Activated T-cell treated with anti-CD3 and anti-CD28 coated beads, Interleukin-2, amount 50 U/mL, for 24 hours (primary cell): ENCODE measurements around the gene FADS3.
A peak's percentile ranks its signal among the peaks of the same experiment; 100 is the strongest.

ENCODE experiments used
- DNase-seq: peaks from one replicate; pipeline ENCODE4 v3.0.0-alpha.2; 2020
- H3K27ac Mint-ChIP-seq: 2 replicates; pipeline ENCODE4 v1.8.0; 2020; ENCODE audit warnings: mild to moderate bottlenecking, mixed read lengths
- H3K27me3 Mint-ChIP-seq: 2 replicates; pipeline ENCODE4 v1.8.0; 2020; ENCODE audit warnings: mixed read lengths
- H3K36me3 Mint-ChIP-seq: 2 replicates; pipeline ENCODE4 v1.8.0; 2020; ENCODE audit warnings: low read depth, mixed read lengths
- H3K4me1 Mint-ChIP-seq: 2 replicates; pipeline ENCODE4 v1.8.0; 2020; ENCODE audit warnings: low read depth, mixed read lengths
- H3K4me3 Mint-ChIP-seq: 2 replicates; pipeline ENCODE4 v1.8.0; 2020; ENCODE audit warnings: mild to moderate bottlenecking, moderate library complexity, mixed read lengths
- H3K9me3 Mint-ChIP-seq: 2 replicates; pipeline ENCODE4 v1.8.0; 2020; ENCODE audit warnings: mixed read lengths

FADS3 gene

DNA sequence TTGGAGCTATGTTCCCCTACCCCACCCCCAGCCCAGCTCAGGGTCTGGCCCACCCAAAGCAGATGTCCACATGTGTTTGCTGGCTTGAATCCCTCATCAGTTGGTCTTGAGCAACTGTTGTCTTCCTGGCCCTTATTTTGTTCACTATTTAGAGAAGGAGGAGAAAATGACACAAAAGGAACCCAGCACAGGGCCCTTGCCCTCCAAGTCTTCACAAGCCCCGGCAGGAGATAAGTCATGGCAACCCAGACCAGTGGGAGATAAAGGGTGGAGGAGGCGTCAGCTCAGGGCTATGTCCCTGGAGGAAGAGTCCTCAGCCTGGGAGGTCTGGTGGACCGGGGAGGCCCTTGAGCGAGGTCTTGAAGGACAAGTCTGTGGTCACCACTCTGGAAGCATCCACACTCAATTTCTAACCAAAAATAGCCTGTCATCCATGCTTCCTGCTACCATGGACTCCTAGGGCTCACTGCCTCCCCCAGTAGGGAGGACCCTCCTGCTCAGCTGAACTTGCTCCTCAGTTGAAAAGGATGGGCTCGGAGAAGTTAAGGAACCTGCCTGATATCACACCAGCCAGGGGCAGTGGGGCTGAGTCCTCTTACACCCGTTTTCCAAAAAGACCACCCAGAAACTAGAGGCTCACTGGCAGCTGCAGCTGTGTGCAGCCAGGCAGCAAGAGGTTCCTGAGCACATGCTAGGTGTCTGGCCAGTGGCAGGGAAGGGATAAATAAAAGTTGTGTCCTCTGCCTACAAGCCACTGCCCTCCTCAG lies 27.8 kb upstream of the FADS3 start:
- H3K4me3 Mint-ChIP-seq: no peak overlapping the region
- no peak overlapping the region for H3K27ac Mint-ChIP-seq
- H3K36me3 Mint-ChIP-seq: no peaks in the 10 kb centered on the region
- peaks cover 6% of the 10 kb centered on the region for H3K4me1 Mint-ChIP-seq
- peaks cover 67% of the 10 kb centered on the region for H3K27me3 Mint-ChIP-seq
- DNase-seq: no peak
- no peaks in the 10 kb centered on the region for H3K9me3 Mint-ChIP-seq

DNA sequence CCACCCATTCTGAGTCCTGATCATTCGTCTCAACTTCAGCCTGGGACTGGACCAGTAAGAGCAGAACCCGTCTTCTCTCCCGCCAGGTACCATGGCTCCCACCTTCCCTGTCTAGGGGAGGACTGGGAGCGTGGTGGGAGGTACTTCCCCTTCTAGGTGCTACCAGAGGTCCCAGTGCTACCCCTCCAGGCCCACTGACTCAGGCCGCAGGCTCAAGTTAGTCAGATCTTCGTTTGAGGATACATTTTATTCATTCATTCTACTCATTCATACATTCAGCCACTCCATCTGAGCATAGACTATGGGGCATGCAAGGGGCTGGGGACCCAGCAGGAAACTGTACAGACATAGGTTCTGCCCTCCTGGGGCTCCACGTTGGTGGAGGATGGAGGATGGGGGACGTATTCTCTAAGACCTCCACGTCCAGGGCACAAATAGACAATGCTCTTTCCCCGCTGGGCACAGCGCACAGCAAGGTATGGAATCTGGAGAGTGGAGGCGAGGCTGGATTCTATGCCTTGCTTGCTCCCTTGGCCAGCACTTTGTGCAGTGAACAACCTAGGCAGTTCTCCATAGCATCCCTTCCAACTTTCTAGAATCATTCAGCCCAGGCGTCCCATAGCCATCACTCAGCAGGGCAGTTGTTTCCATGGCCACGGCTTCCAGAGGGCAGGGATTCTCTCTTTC lies 27.0 kb upstream of the FADS3 start:
- H3K36me3 Mint-ChIP-seq: no peaks in the 10 kb centered on the region
- no peak for DNase-seq
- peak overlapping the region; percentile 66 for H3K4me3 Mint-ChIP-seq
- peaks cover 6% of the 10 kb centered on the region for H3K4me1 Mint-ChIP-seq
- H3K27ac Mint-ChIP-seq: no peak overlapping the region
- no peaks in the 10 kb centered on the region for H3K9me3 Mint-ChIP-seq
- peaks cover 73% of the 10 kb centered on the region for H3K27me3 Mint-ChIP-seq

DNA sequence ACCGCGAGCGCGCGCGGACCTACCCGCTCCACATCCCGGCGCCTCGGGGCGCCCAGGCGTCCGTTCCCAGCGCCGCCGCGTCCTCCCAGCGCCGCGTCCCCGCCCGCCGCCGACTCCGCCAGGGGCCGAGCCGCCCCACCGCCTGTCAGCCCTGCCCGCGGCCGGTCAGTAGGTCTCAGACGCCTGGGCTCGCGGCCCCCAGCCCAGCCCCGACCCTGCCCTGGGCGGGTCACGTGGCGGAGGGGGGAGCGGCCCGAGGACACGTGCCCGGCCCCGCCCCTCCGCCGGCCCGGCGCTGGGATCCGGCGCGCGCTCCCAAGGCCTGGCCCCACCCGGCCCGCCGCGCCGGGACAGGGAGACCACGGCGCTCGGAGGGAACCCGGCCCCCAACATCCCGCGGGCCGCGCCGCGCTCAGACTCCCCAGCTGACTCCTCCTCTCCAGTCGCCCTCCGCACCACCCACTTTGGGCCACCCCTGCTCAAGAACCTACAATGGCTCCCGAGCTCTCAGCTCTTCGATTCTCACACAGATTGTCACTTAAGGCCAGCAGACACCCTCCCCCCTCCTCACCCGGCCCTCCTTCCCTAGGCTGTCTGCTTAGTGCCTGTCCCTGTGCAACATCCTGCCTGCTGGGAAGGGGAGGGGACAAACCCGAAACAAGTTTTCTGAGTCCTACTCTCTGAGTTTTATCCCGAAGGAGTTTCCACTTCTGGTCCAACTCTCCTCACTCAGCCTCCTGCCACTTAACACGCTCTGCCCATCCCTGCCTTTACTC lies 26.2 kb upstream of the FADS3 start, which contains the start of gene RAB3IL1:
TSS of gene RAB3IL1 (minus strand) at position 233 of the 776 bp plus-strand sequence. CDS start at position 34, 199 bp downstream.
- Mint-ChIP-seq H3K9me3 (no peaks in the 10 kb centered on the region), H3K27ac (no peak within 1 kb of the TSS), H3K27me3 (peaks cover 74% of the 10 kb centered on the region), H3K36me3 (no peaks in the 10 kb centered on the region), H3K4me1 (peaks cover 6% of the 10 kb centered on the region), H3K4me3 (peak within 1 kb of the TSS; percentile 66)
- peak; percentile 41 for DNase-seq

DNA sequence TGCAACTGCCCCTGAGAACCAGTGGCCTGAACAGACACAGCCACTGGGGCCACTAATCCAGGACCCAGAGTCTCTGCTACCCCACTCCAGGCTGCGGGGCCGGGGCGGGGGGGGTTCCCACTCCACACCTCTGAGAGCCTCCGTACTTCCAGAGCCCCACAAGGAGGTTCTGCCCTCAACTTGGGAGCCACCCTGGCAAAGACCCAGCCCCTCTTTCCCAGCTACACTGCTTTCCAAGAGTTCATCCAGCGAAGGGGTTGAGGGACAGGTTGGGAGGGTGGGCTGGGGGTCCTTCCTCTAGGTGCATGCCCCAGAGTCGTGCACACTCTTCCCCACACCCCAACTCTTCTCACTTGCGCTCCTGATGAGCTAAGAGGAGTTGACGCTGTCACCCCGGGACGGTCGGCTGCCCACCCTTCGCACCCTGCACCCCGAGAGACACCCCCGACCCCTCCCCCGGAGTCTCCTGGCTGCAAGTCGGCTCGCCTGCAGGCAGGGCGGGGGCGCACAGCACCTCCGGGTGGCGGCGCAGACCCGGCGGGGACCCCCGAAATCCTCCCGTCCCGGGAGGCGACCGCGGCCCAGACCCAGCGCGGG lies 25.5 kb upstream of the FADS3 start:
- Mint-ChIP-seq H3K27ac (no peak overlapping the region), H3K27me3 (peaks cover 74% of the 10 kb centered on the region)

DNA sequence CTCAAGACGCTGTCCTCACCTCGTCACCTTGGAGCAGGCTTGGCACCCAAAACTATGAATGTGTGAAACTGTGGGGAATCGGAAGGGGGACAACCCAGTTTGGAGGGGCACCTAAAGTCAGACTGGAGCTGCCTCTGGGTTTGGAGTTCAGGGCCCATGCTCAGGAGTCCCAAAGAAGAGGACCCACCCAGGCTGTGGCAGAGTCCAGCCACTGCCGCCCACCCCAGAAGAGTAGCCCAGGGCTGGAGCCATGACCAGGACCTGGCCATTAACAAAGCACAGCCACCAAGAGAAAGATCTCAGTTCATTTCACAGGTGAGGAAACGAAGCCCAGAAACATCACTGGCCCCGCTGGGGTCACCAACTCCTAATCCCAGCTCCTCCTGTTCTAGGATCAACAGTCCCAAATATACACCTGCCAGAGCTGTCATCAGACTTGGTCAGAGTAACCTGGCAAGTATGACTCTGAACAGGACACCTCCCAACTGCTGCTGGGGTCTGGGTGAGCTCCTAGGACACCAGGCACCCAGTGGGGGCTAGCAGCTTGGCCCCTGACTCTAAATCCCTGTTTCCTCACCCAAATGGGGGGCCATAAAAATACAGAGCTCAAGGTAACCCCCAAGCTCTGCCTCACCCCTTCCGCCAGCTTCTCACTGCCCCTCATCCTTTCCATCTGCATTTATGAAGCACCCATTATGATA lies 23.3 kb upstream of the FADS3 start:
- DNase-seq: no peak
- peaks cover 6% of the 10 kb centered on the region for H3K4me1 Mint-ChIP-seq
- H3K27me3 Mint-ChIP-seq: peaks cover 59% of the 10 kb centered on the region
- H3K27ac Mint-ChIP-seq: no peak overlapping the region
- H3K36me3 Mint-ChIP-seq: no peaks in the 10 kb centered on the region
- no peaks in the 10 kb centered on the region for H3K9me3 Mint-ChIP-seq
- H3K4me3 Mint-ChIP-seq: no peak overlapping the region

More for the DNA sequence above, 25.5 kb upstream of the FADS3 start:
- Mint-ChIP-seq H3K36me3 (no peaks in the 10 kb centered on the region), H3K4me3 (peak overlapping the region; percentile 55), H3K9me3 (no peaks in the 10 kb centered on the region), H3K4me1 (peaks cover 6% of the 10 kb centered on the region)
- DNase-seq: no peak

DNA sequence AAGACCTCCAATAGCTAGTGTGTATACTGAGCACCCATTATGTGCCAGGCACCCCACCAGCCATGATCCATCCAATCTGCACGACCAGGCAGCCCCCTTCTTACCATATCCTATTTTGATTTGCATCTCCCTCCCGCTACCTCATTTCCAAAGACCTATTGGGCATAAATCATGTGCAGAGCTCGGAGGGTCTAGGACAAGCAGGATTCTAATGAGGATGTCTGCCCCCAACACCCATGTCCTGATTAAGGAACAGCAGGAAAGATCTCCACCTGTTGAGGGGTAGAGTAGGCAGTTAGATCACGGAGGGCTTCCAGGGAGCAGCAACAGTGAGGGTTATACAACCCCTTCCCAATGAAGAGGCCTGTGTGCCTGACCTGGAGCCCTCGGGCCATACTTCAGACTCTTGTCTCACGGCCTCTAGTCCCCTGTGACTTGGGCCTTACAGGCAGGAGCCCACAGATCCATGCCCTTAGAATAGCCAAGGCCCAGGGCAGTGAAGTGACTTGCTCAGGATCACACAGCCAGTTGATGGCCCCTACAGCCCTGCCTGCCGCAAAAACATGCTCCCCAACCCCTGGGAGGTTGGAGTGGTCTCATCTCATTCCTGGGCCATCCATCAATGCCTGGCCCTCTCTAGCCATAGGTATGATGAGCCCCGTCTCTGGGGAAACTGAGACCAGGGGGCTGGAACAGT lies 22.5 kb upstream of the FADS3 start:
- Mint-ChIP-seq H3K27ac (no peak overlapping the region), H3K4me1 (peaks cover 6% of the 10 kb centered on the region), H3K36me3 (no peaks in the 10 kb centered on the region), H3K9me3 (no peaks in the 10 kb centered on the region), H3K27me3 (peaks cover 51% of the 10 kb centered on the region), H3K4me3 (no peak overlapping the region)
- peak; percentile 18 for DNase-seq

DNA sequence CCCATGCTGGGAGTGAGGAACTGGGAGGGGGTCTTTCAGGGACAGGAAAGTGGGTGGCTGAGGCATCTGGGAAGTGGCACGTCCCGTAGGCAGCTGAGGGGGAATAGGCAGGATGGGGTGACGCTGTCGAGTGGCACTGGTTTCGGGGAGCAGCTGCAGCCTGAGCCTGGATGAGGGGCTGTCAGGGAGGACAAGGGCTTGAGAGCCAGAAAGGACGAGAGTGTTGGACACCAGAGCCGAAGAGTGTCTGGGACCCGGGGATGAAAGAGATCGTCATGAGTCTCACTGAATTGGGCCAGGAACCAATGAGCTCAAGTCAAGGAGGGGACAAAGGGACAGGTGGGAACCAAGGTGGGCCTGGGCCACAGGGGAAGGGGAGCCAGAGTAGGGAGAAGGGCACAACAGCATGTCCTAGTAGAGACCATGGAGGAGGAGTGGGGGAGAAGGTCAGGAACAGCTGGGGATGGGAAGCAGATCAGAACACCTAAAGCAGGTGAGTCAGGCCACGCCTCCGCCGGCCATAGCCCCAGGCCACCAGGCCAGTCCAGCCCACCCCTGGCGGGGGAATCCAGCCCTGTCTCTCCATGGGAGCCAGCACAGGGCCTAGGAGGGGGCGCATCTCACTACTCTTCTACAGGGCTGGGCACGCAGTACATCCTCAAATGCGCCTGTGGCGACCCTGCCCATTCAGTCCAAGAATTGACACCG lies 21.8 kb upstream of the FADS3 start:
- H3K9me3 Mint-ChIP-seq: no peaks in the 10 kb centered on the region
- H3K4me3 Mint-ChIP-seq: no peak overlapping the region
- H3K27me3 Mint-ChIP-seq: peaks cover 44% of the 10 kb centered on the region
- H3K36me3 Mint-ChIP-seq: no peaks in the 10 kb centered on the region
- peaks cover 6% of the 10 kb centered on the region for H3K4me1 Mint-ChIP-seq
- no peak overlapping the region for H3K27ac Mint-ChIP-seq
- no peak for DNase-seq

DNA sequence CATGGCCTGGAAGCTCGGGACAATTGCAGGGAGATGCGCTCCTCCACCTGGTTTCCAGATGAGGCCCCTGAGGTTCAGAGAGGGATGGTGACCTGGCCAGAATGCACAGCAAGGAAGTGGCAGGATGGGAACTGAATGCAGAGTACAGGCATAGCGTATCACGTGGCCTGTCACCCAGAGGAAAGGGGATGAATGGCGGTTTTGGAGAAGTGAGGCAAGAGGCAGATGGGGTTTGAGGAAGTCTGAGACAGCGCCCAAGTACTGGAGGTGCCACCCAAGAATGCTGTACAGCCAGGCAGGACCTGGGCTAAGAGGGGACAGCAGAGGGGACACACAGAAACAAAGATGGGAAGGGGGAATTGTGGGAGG lies 21.2 kb upstream of the FADS3 start:
- Mint-ChIP-seq H3K9me3 (no peaks in the 10 kb centered on the region), H3K4me1 (no peaks in the 10 kb centered on the region), H3K4me3 (no peak overlapping the region), H3K27me3 (peaks cover 38% of the 10 kb centered on the region), H3K36me3 (no peaks in the 10 kb centered on the region), H3K27ac (no peak overlapping the region)
- no peak for DNase-seq

DNA sequence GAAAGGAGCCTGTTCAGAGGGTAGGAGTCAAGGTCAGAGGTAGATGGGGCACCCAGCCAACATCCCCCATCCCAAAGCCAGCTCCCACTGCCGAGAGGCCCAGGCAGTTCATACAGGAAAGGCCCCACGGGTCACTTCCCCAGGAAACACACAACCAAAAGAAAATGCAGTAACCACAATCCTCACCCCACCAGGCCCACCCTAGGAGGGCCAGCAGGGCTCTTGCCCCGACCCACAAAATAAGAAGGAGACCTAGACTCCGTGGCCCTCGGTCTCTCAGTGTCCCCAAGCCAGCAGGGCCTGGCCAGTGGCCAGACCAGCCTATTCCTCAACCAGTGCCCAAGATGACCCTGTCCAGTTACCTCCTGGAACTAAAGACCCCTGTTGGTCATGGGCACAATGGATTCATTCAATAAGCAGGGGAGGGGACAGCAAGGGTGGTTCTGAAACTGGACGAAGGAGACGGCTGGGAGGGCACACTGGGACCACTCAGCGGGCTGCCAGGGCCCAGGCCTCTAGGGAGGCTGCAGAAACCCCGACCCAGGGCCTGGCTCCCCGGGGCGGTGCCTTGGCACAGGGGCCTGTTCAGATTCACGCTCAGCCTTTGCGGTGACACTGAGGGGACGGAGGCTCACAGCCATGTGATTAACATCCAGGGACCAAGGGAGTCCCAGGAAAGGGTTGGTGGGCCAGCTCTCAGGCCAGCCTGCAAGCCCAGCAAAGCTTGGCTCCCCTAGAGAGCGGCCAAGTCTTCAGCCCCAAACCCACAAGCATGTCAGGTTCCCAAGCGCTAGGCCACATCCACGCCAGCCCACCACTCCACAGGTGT lies 20.6 kb upstream of the FADS3 start:
- Mint-ChIP-seq H3K36me3 (no peaks in the 10 kb centered on the region), H3K4me1 (no peaks in the 10 kb centered on the region), H3K27me3 (peaks cover 36% of the 10 kb centered on the region), H3K27ac (no peak overlapping the region), H3K9me3 (no peaks in the 10 kb centered on the region), H3K4me3 (no peak overlapping the region)
- DNase-seq: no peak

DNA sequence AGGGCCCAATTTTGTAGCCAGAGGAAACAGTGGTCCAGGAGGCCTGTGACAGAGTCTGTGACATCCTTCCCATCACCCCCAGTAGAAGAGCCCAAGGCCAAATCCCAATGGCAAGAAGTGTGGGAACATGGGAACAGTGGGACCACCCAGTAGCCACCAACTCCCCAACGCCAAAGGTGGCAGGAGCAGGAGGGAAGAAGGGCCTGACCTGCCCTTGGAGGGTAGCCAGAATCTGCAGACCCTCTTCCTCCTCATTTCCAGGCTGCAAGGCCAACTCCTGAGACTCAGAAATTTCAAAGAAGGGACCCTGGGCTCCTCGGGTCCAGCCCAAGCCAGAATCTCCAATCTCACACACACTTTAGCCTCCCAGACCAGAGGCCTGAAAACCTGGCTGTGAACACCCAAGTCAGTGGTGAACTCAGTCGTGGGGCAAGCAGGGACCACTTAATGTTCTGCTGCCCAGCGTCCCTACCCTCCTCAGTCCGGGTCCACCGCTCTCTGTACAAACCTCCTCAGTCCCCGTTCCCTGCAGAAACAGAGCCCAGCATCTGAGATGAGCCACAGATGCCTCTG lies 19.9 kb upstream of the FADS3 start:
- DNase-seq: no peak
- no peak overlapping the region for H3K4me3 Mint-ChIP-seq
- H3K27me3 Mint-ChIP-seq: peaks cover 30% of the 10 kb centered on the region
- H3K4me1 Mint-ChIP-seq: no peaks in the 10 kb centered on the region
- no peaks in the 10 kb centered on the region for H3K9me3 Mint-ChIP-seq
- no peaks in the 10 kb centered on the region for H3K36me3 Mint-ChIP-seq
- H3K27ac Mint-ChIP-seq: no peak overlapping the region

DNA sequence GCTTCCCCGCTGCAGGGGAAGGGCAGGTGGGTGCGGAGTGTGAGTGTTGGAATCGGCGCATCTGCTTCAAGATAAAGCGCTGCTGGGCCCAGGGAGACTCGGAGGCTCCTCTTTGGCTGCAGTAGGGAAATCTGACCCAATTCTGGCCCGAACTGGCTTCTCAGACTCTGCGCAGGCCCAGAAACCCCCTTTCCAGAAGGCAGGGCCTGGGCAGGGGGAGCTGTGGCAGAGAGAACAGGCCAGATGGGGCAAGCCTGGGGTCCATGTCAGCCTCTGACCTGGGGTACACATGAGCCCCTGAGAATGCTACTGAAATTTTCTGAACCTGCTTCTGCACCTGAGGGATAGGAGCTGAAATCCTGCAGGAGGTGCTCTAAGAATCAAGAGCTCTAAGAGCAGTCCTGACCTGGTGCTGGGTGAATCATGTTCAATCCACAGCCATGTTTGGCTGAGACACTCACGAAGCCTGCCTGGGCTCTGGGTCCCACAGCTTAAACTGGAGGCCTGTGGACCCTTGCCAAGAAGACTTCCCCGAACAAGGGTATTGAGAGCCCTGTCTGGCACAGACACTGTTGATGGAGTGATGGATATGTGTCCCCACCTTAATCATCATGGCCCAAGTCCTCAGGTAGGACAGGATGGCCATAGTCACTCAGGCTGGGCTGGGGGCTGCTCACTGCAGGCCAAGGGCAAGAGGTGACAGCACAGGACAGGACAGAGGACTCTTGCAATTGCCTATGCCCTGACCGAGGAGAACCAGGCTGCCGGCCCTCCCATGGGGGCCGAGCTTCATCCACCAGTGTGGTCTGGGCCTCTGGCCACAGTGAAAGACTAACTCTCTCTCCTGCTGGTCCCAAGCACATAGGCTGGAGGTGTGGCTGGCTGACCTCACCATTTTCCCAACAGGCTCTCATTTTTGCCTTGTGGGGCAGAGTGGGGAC lies 19.1 kb upstream of the FADS3 start:
- Mint-ChIP-seq H3K27me3 (peaks cover 23% of the 10 kb centered on the region), H3K4me1 (no peaks in the 10 kb centered on the region), H3K9me3 (no peaks in the 10 kb centered on the region), H3K4me3 (no peak overlapping the region), H3K27ac (no peak overlapping the region), H3K36me3 (no peaks in the 10 kb centered on the region)
- no peak for DNase-seq
